WTC11 (cell line): ENCODE results near the gene LATS2. TPM values are rescaled to one million over a fixed set of nuclear protein-coding genes. Genes with fewer than 3 reads are reported as not detected.

ENCODE experiments used
- ATAC-seq: fragments of 200-7000 bp; cut with Tn5 transposase; 2 replicates; pipeline ENCODE4 v1.10.0; 2021; ENCODE audit warnings: mild to moderate bottlenecking, moderate library complexity
- CTCF ChIA-PET: fragments of 300-600 bp; sonication (Branson Sonifier 250); formaldehyde crosslinking; loops from one replicate; lab custom pipeline; 2021; ENCODE audit warnings: antibody characterized with exemption; lab: Charles Lee
- POLR2A ChIA-PET: fragments of 350-600 bp; sonication (Branson Sonifier 250); formaldehyde crosslinking; loops from one replicate; lab custom pipeline; 2021; ENCODE audit warnings: antibody characterized with exemption; lab: Charles Lee
- DNase-seq: peaks from one replicate; pipeline ENCODE4 v3.0.0; 2021; ENCODE audit warnings: low spot score
- H3K27ac Mint-ChIP-seq: 2 replicates; pipeline ENCODE4 v1.8.0; 2021; ENCODE audit warnings: mixed read lengths
- H3K27me3 Mint-ChIP-seq: 2 replicates; pipeline ENCODE4 v1.8.0; 2021; ENCODE audit warnings: low read depth, mild to moderate bottlenecking, moderate library complexity, mixed read lengths
- H3K36me3 Mint-ChIP-seq: 2 replicates; pipeline ENCODE4 v1.8.0; 2021; ENCODE audit warnings: mixed read lengths
- H3K4me1 Mint-ChIP-seq: 2 replicates; pipeline ENCODE4 v1.8.0; 2022; ENCODE audit warnings: mixed read lengths
- H3K4me3 Mint-ChIP-seq: 2 replicates; pipeline ENCODE4 v1.8.0; 2021; ENCODE audit warnings: mild to moderate bottlenecking, moderate library complexity, mixed read lengths
- H3K9me3 Mint-ChIP-seq: 2 replicates; pipeline ENCODE4 v1.8.0; 2021; ENCODE audit warnings: mixed read lengths
- ATF1 ChIP-seq: sonication (generic); formaldehyde crosslinking; IDR thresholded peaks from 2 replicates; pipeline ENCODE4 v1.8.1; 2023; ENCODE audit warnings: mild to moderate bottlenecking, moderate library complexity, missing genetic modification reagents
- ATF2 ChIP-seq: sonication (generic); formaldehyde crosslinking; IDR thresholded peaks from 2 replicates; pipeline ENCODE4 v1.8.1; 2022; ENCODE audit warnings: low read depth, missing genetic modification reagents, borderline replicate concordance
- ATF6 ChIP-seq: sonication (generic); formaldehyde crosslinking; IDR thresholded peaks from 2 replicates; pipeline ENCODE4 v1.8.1; 2023; ENCODE audit warnings: mild to moderate bottlenecking, missing genetic modification reagents
- CDX4 ChIP-seq: fragments of 250-450 bp; sonication (Bioruptor Pico); IDR thresholded peaks from 2 replicates; pipeline ENCODE4 v1.9.0; 2021; ENCODE audit warnings: moderate library complexity, mild to moderate bottlenecking, inconsistent platforms, borderline replicate concordance
- E2F1 ChIP-seq: sonication (generic); formaldehyde crosslinking; IDR thresholded peaks from 2 replicates; pipeline ENCODE4 v1.8.0; 2022; ENCODE audit warnings: mild to moderate bottlenecking, missing genetic modification reagents
- ETV6 ChIP-seq: sonication (generic); formaldehyde crosslinking; IDR thresholded peaks from 2 replicates; pipeline ENCODE4 v1.8.1; 2022; ENCODE audit warnings: mild to moderate bottlenecking, missing genetic modification reagents
- GABPB1 ChIP-seq: sonication (generic); formaldehyde crosslinking; IDR thresholded peaks from 2 replicates; pipeline ENCODE4 v1.8.1; 2023; ENCODE audit warnings: mild to moderate bottlenecking, missing genetic modification reagents
- GTF2I ChIP-seq: fragments of 250-450 bp; sonication (Bioruptor Pico); conservative IDR thresholded peaks from 2 replicates; pipeline ENCODE4 v1.4.0; 2021; ENCODE audit warnings: mild to moderate bottlenecking
- HMGA2 ChIP-seq: fragments of 250-450 bp; sonication (Bioruptor Pico); IDR thresholded peaks from 2 replicates; pipeline ENCODE4 v1.4.0; 2021; ENCODE audit warnings: mild to moderate bottlenecking, moderate library complexity
- IRF1 ChIP-seq: sonication (generic); formaldehyde crosslinking; IDR thresholded peaks from 2 replicates; pipeline ENCODE4 v1.8.0; 2023; ENCODE audit warnings: missing genetic modification reagents
- NR2C2 ChIP-seq: sonication (generic); formaldehyde crosslinking; IDR thresholded peaks from 2 replicates; pipeline ENCODE4 v1.8.0; 2022; ENCODE audit warnings: mild to moderate bottlenecking, missing genetic modification reagents
- SP1 ChIP-seq: sonication (generic); formaldehyde crosslinking; conservative IDR thresholded peaks from 2 replicates; pipeline ENCODE4 v1.8.1; 2022; ENCODE audit warnings: missing genetic modification reagents
- STAT6 ChIP-seq: sonication (generic); formaldehyde crosslinking; conservative IDR thresholded peaks from 2 replicates; pipeline ENCODE4 v1.8.1; 2023; ENCODE audit warnings: mild to moderate bottlenecking, low read depth, missing genetic modification reagents, moderate library complexity
- TEAD4 ChIP-seq: sonication (generic); formaldehyde crosslinking; IDR thresholded peaks from 2 replicates; pipeline ENCODE4 v1.8.0; 2022; ENCODE audit warnings: mild to moderate bottlenecking, missing genetic modification reagents
- ZNF396 ChIP-seq: fragments of 250-450 bp; sonication (Bioruptor Pico); IDR thresholded peaks from 2 replicates; pipeline ENCODE4 v1.8.0; 2021; ENCODE audit warnings: mild to moderate bottlenecking, moderate library complexity, borderline replicate concordance
- ZNF416 ChIP-seq: fragments of 250-450 bp; sonication (Bioruptor Pico); IDR thresholded peaks from 2 replicates; pipeline ENCODE4 v1.9.0; 2021; ENCODE audit warnings: mild to moderate bottlenecking, inconsistent platforms
- ZNF425 ChIP-seq: fragments of 250-450 bp; sonication (Bioruptor Pico); conservative IDR thresholded peaks from 2 replicates; pipeline ENCODE4 v1.9.0; 2021; ENCODE audit warnings: mild to moderate bottlenecking
- ZSCAN18 ChIP-seq: fragments of 250-450 bp; sonication (Bioruptor Pico); IDR thresholded peaks from 2 replicates; pipeline ENCODE4 v2.1.2; 2022; ENCODE audit warnings: mild to moderate bottlenecking, moderate library complexity
- total RNA-seq: library from RNA; stranded (reverse); gene quantifications from 3 replicates; pipeline ENCODE4 v1.2.3, GENCODE V29; 2021

Gene LATS2
- total RNA-seq, 1 experiment from 2014 or later: 28.9 TPM

GRCh38 chr13:21071015-21071414 is 9.6 kb upstream of the LATS2 start (continued):
- no peak for TF ChIP-seq E2F1
- TF ChIP-seq GTF2I (CRISPR knock-in tag): no peak

GRCh38 chr13:21069561-21070004 is 8.2 kb upstream of the LATS2 start:
- peaks cover 2% of the 10 kb centered on the region; the same call in 1 of the 2 replicates for H3K27me3 Mint-ChIP-seq
- no peak overlapping the region for H3K27ac Mint-ChIP-seq
- H3K36me3 Mint-ChIP-seq: no peaks in the 10 kb centered on the region
- no peaks in the 10 kb centered on the region for H3K9me3 Mint-ChIP-seq
- TF ChIP-seq ATF2 (CRISPR knock-in tag) (no peak), NR2C2 (CRISPR knock-in tag) (no peak), ZNF416 (CRISPR knock-in tag) (no peak), GABPB1 (CRISPR knock-in tag) (peak; percentile 65), ZNF425 (CRISPR knock-in tag) (no peak)
- ChIA-PET POLR2A (no interaction called here), CTCF (interaction anchor here (0.6 to 1.1 kb wide), 2 partner anchors 126 to 946 kb away, joined by 3 read pairs; no protein-coding TSS in a partner anchor)
- DNase-seq (no peak), ATAC-seq (no peak)
- H3K4me1 Mint-ChIP-seq: peaks cover 11% of the 10 kb centered on the region
- H3K4me3 Mint-ChIP-seq: no peak overlapping the region

GRCh38 chr13:21067848-21068247 is 6.5 kb upstream of the LATS2 start:
- Mint-ChIP-seq H3K27ac (no peak overlapping the region), H3K9me3 (no peaks in the 10 kb centered on the region)
- TF ChIP-seq ZSCAN18 (no peak), STAT6 (CRISPR knock-in tag) (no peak), ZNF396 (CRISPR knock-in tag) (no peak)
- TF ChIP-seq, all 79 proteins: peak for 0
- H3K4me3 Mint-ChIP-seq: no peak overlapping the region
- POLR2A ChIA-PET: no interaction called here
- ATAC-seq: no peak
- H3K27me3 Mint-ChIP-seq: no peaks in the 10 kb centered on the region
- H3K4me1 Mint-ChIP-seq: peaks cover 7% of the 10 kb centered on the region
- H3K36me3 Mint-ChIP-seq: no peaks in the 10 kb centered on the region
- no peak for DNase-seq
- CTCF ChIA-PET: no interaction called here

GRCh38 chr13:21066946-21067345 is 5.6 kb upstream of the LATS2 start:
- ATAC-seq (no peak), DNase-seq (no peak)
- H3K27me3 Mint-ChIP-seq: no peaks in the 10 kb centered on the region
- CTCF ChIA-PET: no interaction called here
- H3K4me3 Mint-ChIP-seq: no peak overlapping the region
- peaks cover 14% of the 10 kb centered on the region for H3K4me1 Mint-ChIP-seq
- no peaks in the 10 kb centered on the region for H3K9me3 Mint-ChIP-seq
- POLR2A ChIA-PET: no interaction called here
- H3K36me3 Mint-ChIP-seq: no peaks in the 10 kb centered on the region
- no peak overlapping the region for H3K27ac Mint-ChIP-seq
- TF ChIP-seq IRF1: no peak
- TF ChIP-seq SP1: no peak
- TF ChIP-seq ATF6 (CRISPR knock-in tag): no peak
- TF ChIP-seq ETV6 (CRISPR knock-in tag): no peak
- TF ChIP-seq ATF1 (CRISPR knock-in tag): no peak
- no peak for TF ChIP-seq CDX4
- no peak for TF ChIP-seq HMGA2 (CRISPR knock-in tag)
- TF ChIP-seq TEAD4: no peak
